Lower leg skin (tissue), 3 donors: ENCODE data around the gene BTD.

Experiments used
- CTCF ChIP-seq, 3 donors: fragments of 450-650 bp; IDR thresholded peaks; one replicate each; pipeline ENCODE4 v1.5.1; 2016; ENCODE audit warnings: antibody characterized with exemption in 3 of 3, mild to moderate bottlenecking in 3 of 3, moderate library complexity in 2 of 3
- POLR2A ChIP-seq, 2 donors: fragments of 450-650 bp; IDR thresholded peaks; one replicate each; pipeline ENCODE4 v1.6.1; 2016 to 2017; ENCODE audit warnings: antibody characterized with exemption in 2 of 2, mild to moderate bottlenecking in 1 of 2, moderate library complexity in 1 of 2

- no peak for TF ChIP-seq POLR2A (IDR thresholded peaks at IDR 0.05)
- TF ChIP-seq CTCF (IDR thresholded peaks at IDR 0.05), result no peak
Measured at GRCh38 chr3:15631426-15632211, 30.1 kb downstream of the BTD start.
